A549 treated with DMSO at 1 μM for 4 hours (cell line): ENCODE measurements around the gene ARFGAP3. TPM values are rescaled to one million over a fixed set of nuclear protein-coding genes. Genes with fewer than 3 reads are reported as not detected.

Experiments
- total RNA-seq: library from RNA; stranded (reverse); fragments of 200-300 nt; extraction: Qiagen RNA extraction; gene quantifications from 5 replicates; pipeline ENCODE4 v1.2.3, GENCODE V29; 2022; ENCODE audit warnings: low read depth

Gene ARFGAP3, protein sequence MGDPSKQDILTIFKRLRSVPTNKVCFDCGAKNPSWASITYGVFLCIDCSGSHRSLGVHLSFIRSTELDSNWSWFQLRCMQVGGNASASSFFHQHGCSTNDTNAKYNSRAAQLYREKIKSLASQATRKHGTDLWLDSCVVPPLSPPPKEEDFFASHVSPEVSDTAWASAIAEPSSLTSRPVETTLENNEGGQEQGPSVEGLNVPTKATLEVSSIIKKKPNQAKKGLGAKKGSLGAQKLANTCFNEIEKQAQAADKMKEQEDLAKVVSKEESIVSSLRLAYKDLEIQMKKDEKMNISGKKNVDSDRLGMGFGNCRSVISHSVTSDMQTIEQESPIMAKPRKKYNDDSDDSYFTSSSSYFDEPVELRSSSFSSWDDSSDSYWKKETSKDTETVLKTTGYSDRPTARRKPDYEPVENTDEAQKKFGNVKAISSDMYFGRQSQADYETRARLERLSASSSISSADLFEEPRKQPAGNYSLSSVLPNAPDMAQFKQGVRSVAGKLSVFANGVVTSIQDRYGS
- 14.7 to 19.9 TPM (median 17.9 TPM) in 5 replicates for total RNA-seq

GRCh38 chr22:42856865-42857704 is at the start of gene ARFGAP3:
Gene ARFGAP3 (minus strand): TSS chr22:42857273. CDS start chr22:42857182, 91 bp downstream.

Other genes with a start within 250 kb of the ARFGAP3 start
- 36.8 to 44.3 TPM (median 41.7 TPM) in 5 replicates for gene POLDIP3, start 242.4 kb downstream of the ARFGAP3 start, total RNA-seq
- gene ATP5MGL, start 216.7 kb downstream of the ARFGAP3 start, total RNA-seq: not detected in 5 replicates
- gene CYB5R3, start 207.9 kb downstream of the ARFGAP3 start, total RNA-seq: 92.6 to 114 TPM (median 96.7 TPM) in 5 replicates
- 11.6 to 16.4 TPM (median 13.2 TPM) in 5 replicates for gene A4GALT, start 136.4 kb downstream of the ARFGAP3 start, total RNA-seq
- 66.5 to 72.5 TPM (median 69.2 TPM) in 5 replicates for gene PACSIN2, start 157.9 kb upstream of the ARFGAP3 start, total RNA-seq
- 1.7 to 2.2 TPM (median 1.9 TPM) in 5 replicates for gene TTLL1, start 232.1 kb upstream of the ARFGAP3 start, total RNA-seq